HG03565 (cell line): ENCODE data around the gene BTD.

Experiments used
- ATAC-seq: cut with Tn5 transposase; IDR thresholded peaks from one replicate; pipeline ENCODE4 v1.9.1; 2021; ENCODE audit warnings: mild to moderate bottlenecking, moderate library complexity; ENCODE audit not compliant: unreplicated experiment

BTD gene

DNA sequence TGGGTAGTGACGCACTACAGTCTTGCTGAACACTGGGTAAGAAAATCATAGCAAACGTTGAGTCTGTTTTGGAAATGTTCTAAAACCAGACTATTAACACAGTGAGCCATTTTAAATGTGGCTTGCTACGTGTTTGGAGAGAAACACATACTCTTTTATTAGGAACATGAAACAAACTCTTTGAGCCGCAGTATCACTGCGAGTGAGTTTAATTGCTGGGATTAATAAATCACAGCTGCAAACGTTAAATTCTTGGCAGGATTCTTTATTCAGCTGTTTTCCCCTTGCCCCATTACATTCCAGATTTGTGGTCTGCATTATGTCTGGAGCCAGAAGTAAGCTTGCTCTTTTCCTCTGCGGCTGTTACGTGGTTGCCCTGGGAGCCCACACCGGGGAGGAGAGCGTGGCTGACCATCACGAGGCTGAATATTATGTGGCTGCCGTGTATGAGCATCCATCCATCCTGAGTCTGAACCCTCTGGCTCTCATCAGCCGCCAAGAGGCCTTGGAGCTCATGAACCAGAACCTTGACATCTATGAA, 33.6 kb downstream of the BTD start:
- ATAC-seq: no peak

- peak; percentile 59 for ATAC-seq
Observed at GRCh38 chr3:15636028-15636709, 34.6 kb downstream of the BTD start.

DNA sequence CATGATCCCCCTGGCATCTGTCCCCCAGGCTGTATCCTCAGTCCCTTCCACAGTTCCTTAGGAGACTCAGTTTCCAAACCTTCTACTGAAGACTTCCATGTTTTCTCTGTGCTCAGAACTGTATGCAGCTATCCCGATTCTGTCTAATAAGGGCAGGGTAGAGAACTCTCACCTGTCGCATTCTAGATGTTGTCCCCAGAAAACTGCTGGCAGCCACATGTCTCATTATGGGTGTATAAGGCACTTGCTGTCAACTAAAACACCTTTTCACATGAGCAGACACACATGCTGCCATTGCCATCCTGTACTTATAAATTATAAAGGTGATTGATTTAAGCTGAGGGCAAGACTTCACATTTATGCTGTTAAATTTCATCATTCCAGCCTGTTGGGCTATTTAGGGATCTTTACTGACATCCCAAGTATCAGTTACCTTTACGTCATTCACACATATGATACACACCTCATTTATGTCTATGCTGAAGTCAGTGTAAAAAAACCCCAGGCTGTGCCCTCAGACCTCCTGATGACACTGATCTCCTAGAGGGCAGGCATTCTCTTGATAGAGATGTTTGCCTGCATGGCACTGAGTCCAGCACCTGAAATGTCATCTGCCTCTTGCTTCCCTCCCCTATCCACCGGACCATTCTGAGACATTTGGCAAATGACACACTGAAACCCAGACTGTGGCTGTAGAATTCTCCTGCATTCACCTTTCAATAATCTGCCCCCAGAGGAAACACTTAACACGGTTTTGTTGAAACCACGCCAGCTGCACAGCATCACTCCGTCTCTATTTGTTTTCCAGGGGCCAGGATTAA, 35.8 kb downstream of the BTD start:
- no peak for ATAC-seq

DNA sequence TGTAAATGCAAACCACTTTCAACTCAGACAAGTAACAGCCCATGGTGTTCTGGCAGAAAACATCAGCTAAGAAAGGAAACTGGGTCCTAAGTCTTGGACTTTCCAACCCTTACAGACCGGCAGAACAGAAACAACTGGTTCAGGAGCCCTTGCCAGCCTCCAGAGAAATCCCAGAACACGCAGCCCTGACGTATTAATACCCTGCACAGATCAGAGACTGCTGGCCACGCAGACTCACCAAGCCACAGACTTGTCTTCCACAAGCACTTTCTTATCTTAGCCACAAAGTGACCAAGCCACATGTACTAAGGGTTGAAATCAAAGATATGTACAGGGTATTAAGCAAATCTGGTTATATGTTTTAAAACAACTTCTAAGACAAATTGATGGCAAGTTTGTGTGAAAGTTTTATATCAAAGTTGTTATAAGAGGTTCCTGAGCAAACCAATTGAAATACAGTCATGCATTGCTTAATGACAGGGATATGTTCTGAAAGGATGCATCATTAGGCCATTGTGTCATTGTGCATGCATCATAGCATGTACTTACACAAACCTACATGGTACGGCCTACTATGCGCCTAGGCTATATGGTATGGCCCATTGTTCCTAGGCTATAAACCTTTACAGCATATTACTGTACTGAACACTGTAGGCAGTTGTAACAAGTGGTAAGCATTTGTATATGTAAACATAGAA, 36.8 kb downstream of the BTD start:
- ATAC-seq: no peak

DNA sequence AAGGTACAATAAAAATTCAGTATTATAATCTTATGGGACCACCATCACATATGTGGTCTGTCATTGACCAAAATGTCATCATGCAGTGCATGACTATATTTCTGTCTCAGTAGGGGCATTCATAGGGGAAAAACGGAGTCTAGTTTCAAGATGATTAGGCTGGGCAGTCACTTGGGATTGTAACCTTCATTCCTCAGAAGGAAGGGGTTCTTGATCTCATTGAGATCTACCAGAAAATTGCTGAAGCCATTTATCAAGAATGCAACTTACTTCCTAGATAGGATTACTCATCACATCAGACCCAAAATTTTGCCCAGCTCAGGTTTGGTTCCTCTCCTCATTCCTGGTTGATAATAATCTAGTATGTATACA, 37.3 kb downstream of the BTD start:
- ATAC-seq: no peak

DNA sequence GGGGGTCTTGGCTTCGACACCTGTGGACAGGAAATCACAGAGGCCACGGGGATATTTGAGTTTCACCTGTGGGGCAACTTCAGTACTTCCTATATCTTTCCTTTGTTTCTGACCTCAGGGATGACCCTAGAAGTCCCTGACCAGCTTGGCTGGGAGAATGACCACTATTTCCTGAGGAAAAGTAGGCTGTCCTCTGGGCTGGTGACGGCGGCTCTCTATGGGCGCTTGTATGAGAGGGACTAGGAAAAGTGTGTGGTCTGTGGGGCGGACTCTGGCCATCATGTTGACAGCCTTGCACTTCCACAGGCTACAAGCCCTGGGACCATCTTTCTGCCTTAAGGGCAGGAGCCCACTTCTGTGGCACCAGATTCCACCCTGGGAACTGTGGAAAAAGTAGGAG, 43.7 kb downstream of the BTD start:
- ATAC-seq: no peak

- no peak for ATAC-seq
Observed at GRCh38 chr3:15645740-15646501, 44.4 kb downstream of the BTD start.

GRCh38 chr3:15646851-15647511, 45.4 kb downstream of the BTD start:
- peak; percentile 5 for ATAC-seq

GRCh38 chr3:15647611-15648167, 46.1 kb downstream of the BTD start:
- ATAC-seq: peak; percentile 95

- ATAC-seq: no peak
Observed at GRCh38 chr3:15649341-15649740, 47.8 kb downstream of the BTD start.

DNA sequence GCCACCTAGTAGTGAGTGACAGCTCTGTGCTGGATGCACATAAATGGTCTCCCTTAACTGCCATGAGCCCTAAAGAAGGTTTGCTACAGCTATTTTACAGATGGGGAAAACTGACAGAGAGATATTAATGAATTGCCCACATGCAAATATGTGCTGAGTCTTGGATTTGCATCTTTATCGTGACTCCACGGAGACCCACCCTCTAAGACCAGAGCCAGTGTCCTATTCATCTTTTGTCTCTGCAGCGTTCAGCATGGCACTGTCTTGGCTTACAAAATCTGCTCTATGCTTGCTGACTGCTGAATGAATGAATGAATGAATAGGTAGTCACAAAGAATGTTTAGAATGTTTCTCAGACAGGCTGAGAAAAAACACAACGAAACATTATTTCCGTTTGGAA, 48.3 kb downstream of the BTD start:
- no peak for ATAC-seq

DNA sequence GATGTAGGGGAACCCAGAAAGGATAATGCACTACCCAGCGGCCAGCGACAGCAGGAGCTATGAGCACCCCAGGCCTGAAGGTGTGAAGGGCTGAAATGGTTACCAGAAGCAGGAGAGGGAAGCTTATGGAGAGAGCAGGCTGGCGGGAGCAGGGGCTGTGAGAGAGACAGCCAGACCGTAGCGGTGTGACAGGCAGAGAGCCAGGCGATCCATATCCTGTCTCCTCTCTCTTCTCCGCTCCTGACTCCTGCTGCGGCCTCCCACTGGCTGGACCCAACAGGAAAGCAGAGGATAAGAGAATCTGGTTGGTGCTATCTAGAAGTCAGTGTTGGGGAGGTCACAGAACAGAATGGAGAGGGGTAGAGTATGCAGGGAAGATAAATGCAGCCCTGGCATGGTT, 49.9 kb downstream of the BTD start:
- ATAC-seq: no peak

- ATAC-seq: no peak
Observed at GRCh38 chr3:15653321-15653720, 51.8 kb downstream of the BTD start.

GRCh38 chr3:15654127-15654526, 52.6 kb downstream of the BTD start:
- no peak for ATAC-seq

- ATAC-seq: no peak
Observed at GRCh38 chr3:15654891-15655290, 53.3 kb downstream of the BTD start.

DNA sequence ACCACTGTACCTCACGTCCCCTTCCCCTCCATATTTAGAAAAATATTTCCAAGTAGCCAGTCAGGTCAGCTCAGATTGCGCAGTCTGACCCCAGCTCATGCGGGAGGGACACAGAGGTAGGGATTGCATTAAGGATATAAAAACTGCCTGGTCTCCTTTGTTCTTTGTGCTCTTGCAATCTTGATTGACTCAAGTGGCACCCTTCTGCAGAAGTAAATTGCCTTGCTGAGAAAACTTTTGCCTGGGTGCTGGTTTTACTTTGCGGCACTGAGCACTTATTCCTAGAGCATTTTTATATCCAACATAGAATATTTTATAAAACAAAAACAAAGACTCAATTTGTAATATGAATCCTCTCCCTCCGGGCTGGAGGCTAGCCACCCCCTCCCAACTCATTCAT, 54.8 kb downstream of the BTD start:
- no peak for ATAC-seq

- ATAC-seq: no peak
Observed at GRCh38 chr3:15657016-15657415, 55.5 kb downstream of the BTD start.

- no peak for ATAC-seq
Observed at GRCh38 chr3:15659254-15659975, 57.9 kb downstream of the BTD start.
